Liver (tissue), 3 donors: ENCODE measurements around the gene FAM83G.
"Not testable (repeated sequence)": the region's sequence is repeated elsewhere in the genome, so short reads cannot be mapped to it uniquely, and the experiment has no call there.

ENCODE experiments used
- FOXA1 ChIP-seq: IDR thresholded peaks from 2 replicates; pipeline ENCODE4 v1.6.1; 2016; ENCODE audit warnings: antibody characterized with exemption
- GABPA ChIP-seq, 2 donors: IDR thresholded peaks in 1 of 2; conservative IDR thresholded peaks in 1 of 2; 2 replicates each; pipeline ENCODE4 v1.6.1; 2016; ENCODE audit warnings: antibody characterized with exemption in 2 of 2, mild to moderate bottlenecking in 1 of 2, moderate library complexity in 1 of 2
- JUND ChIP-seq, 2 donors: IDR thresholded peaks; 2 replicates each; pipeline ENCODE4 v1.6.1; 2016; ENCODE audit warnings: antibody characterized with exemption in 2 of 2
- MAX ChIP-seq: IDR thresholded peaks from 2 replicates; pipeline ENCODE4 v1.6.1; 2016; ENCODE audit warnings: antibody characterized with exemption
- NR2F2 ChIP-seq: IDR thresholded peaks from 2 replicates; pipeline ENCODE4 v1.6.1; 2016; ENCODE audit warnings: antibody characterized with exemption
- RAD21 ChIP-seq, 2 donors: IDR thresholded peaks; 2 replicates each; pipeline ENCODE4 v1.6.1; 2016; ENCODE audit warnings: antibody characterized with exemption in 2 of 2, mild to moderate bottlenecking in 2 of 2
- TAF1 ChIP-seq: conservative IDR thresholded peaks from 2 replicates; pipeline ENCODE4 v1.6.1; 2016; ENCODE audit warnings: antibody characterized with exemption, mild to moderate bottlenecking
- YY1 ChIP-seq: IDR thresholded peaks from 2 replicates; pipeline ENCODE4 v1.6.1; 2016; ENCODE audit warnings: antibody characterized with exemption, mild to moderate bottlenecking
- TF ChIP-seq, protein P1 (sequence below): fragments of 150-350 bp; IDR thresholded peaks from 2 replicates; pipeline ENCODE4 v1.5.1; 2017; ENCODE audit warnings: improper control_type of control experiment, low read depth, low read length; ENCODE audit not compliant: missing input control
- TF ChIP-seq, protein P2 (sequence below): IDR thresholded peaks from 2 replicates; pipeline ENCODE4 v1.6.1; 2016; ENCODE audit warnings: antibody characterized with exemption, mild to moderate bottlenecking
- donor health status: healthy.
- donor health status: healthy.

GRCh38 chr17:18922596-18922995, 82.0 kb downstream of the FAM83G start:
- TF ChIP-seq, protein P1, sequence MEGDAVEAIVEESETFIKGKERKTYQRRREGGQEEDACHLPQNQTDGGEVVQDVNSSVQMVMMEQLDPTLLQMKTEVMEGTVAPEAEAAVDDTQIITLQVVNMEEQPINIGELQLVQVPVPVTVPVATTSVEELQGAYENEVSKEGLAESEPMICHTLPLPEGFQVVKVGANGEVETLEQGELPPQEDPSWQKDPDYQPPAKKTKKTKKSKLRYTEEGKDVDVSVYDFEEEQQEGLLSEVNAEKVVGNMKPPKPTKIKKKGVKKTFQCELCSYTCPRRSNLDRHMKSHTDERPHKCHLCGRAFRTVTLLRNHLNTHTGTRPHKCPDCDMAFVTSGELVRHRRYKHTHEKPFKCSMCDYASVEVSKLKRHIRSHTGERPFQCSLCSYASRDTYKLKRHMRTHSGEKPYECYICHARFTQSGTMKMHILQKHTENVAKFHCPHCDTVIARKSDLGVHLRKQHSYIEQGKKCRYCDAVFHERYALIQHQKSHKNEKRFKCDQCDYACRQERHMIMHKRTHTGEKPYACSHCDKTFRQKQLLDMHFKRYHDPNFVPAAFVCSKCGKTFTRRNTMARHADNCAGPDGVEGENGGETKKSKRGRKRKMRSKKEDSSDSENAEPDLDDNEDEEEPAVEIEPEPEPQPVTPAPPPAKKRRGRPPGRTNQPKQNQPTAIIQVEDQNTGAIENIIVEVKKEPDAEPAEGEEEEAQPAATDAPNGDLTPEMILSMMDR, result not testable (repeated sequence)
- not testable (repeated sequence) for TF ChIP-seq GABPA (IDR thresholded peaks at IDR 0.05 in 1 of 2, conservative IDR thresholded peaks at IDR 0.05 in 1 of 2); YY1; TAF1; MAX; FOXA1; JUND (IDR thresholded peaks at IDR 0.05); NR2F2; RAD21 (IDR thresholded peaks at IDR 0.05)
- TF ChIP-seq, protein P2, sequence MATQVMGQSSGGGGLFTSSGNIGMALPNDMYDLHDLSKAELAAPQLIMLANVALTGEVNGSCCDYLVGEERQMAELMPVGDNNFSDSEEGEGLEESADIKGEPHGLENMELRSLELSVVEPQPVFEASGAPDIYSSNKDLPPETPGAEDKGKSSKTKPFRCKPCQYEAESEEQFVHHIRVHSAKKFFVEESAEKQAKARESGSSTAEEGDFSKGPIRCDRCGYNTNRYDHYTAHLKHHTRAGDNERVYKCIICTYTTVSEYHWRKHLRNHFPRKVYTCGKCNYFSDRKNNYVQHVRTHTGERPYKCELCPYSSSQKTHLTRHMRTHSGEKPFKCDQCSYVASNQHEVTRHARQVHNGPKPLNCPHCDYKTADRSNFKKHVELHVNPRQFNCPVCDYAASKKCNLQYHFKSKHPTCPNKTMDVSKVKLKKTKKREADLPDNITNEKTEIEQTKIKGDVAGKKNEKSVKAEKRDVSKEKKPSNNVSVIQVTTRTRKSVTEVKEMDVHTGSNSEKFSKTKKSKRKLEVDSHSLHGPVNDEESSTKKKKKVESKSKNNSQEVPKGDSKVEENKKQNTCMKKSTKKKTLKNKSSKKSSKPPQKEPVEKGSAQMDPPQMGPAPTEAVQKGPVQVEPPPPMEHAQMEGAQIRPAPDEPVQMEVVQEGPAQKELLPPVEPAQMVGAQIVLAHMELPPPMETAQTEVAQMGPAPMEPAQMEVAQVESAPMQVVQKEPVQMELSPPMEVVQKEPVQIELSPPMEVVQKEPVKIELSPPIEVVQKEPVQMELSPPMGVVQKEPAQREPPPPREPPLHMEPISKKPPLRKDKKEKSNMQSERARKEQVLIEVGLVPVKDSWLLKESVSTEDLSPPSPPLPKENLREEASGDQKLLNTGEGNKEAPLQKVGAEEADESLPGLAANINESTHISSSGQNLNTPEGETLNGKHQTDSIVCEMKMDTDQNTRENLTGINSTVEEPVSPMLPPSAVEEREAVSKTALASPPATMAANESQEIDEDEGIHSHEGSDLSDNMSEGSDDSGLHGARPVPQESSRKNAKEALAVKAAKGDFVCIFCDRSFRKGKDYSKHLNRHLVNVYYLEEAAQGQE, result not testable (repeated sequence)
